GOT3 (cell line): ENCODE data around the gene HNRNPM.

Experiments used
- DNase-seq: peaks from one replicate; lab custom pipeline; 2025; ENCODE audit warnings: mixed read lengths; lab: John Stamatoyannopoulos, UW

HNRNPM gene

DNA sequence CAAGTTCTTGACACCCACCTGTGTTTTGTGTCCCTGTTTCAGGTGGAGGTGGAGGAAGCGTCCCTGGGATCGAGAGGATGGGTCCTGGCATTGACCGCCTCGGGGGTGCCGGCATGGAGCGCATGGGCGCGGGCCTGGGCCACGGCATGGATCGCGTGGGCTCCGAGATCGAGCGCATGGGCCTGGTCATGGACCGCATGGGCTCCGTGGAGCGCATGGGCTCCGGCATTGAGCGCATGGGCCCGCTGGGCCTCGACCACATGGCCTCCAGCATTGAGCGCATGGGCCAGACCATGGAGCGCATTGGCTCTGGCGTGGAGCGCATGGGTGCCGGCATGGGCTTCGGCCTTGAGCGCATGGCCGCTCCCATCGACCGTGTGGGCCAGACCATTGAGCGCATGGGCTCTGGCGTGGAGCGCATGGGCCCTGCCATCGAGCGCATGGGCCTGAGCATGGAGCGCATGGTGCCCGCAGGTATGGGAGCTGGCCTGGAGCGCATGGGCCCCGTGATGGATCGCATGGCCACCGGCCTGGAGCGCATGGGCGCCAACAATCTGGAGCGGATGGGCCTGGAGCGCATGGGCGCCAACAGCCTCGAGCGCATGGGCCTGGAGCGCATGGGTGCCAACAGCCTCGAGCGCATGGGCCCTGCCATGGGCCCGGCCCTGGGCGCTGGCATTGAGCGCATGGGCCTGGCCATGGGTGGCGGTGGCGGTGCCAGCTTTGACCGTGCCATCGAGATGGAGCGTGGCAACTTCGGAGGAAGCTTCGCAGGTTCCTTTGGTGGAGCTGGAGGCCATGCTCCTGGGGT, 41.0 kb downstream of the HNRNPM start:
- no peak for DNase-seq

- DNase-seq: no peak
Observed at GRCh38 chr19:8486661-8487136, 41.9 kb downstream of the HNRNPM start.

DNA sequence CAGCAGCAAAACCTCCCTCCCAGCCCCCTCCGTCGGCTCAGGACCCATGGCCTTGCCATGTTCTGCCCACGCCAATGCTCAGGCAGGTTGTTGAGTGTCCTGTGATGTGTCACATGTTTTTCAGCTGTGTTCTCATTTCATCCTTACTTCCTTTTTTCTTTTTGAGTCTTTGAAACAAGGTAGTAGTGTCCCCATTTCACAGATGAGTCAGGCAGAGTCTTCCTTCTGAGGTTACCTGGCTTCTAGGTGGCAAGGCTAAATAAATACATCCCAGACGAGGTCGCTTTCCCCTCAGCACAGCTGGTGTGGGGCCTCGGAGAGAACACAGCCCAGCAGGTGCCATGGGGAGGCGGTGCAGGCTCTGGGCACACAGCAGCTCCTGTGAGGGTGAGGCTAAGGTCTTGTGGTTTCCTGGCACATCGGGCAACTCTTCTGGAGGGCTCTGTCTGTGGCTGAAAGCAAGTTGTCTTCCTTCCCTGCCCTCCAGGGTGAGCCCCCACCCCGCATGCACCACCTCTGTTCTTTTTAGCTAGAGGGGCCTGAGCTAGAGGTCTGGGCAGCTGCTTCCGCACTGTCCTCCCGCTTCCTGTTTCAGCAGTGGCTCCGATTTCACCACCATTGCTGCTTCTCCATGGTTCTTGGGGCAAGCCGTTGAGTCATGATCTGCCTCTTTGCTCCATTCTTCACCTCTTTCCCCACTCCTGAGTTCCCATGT, 42.5 kb downstream of the HNRNPM start:
- no peak for DNase-seq

DNA sequence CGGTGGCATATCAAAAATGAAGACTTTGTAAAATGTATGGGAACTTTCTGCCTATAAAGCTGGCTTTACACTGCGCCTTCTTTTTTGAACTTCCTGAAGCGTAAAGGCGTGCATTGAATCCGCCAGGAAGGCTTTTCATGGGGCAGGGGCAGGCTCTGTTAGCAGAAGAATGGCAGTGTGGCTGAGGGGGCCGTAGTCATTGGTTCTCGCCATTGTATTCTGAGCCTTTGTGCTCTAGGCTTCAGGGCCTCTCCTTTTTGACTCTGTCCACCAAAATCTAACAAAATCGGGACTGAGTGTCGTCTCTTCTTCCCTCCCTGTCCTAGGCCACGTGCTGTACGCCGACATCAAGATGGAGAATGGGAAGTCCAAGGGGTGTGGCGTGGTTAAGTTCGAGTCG, 43.6 kb downstream of the HNRNPM start:
- DNase-seq: no peak

DNA sequence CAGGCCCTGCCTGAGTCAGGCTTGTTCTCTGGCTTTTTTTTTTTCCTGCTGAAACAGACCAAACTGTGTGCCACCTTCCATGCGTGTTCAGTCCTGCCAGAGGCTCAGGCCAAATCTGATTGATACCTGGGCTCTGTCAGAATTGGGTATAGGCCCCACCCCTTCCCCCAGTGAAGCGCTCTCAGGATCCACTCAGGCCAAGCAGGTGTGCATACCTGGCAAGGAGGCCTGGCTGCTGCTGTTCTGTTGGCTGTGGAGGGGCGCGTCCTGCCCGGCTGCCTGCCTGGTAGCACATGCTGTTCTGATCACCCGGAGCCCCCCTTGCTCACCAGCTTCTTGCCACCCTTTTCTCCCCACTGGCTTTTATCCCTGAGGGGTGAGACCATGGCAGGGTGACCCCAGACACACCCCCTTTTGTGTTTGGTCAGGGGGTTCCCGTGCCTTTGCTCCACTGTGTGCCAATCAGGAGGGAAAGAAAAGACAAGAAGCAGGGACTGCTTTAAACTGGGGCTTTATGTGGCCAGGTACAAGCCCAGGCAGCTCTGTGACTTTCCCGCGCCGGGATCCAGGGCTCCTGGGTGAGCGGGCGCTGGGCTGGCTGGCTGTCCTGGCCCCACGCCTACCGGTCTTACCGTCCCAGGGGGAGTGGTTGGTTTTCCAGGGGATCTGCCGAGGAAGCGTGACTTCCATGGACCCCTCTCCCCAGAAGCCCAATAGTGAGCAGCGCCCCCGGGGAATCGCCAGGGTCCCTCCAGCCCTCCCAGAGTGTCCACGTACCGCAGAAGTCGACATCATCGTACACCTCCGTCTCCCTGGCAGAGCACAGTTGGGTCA, 45.0 kb downstream of the HNRNPM start:
- no peak for DNase-seq

GRCh38 chr19:8490395-8490760, 45.6 kb downstream of the HNRNPM start:
- no peak for DNase-seq

DNA sequence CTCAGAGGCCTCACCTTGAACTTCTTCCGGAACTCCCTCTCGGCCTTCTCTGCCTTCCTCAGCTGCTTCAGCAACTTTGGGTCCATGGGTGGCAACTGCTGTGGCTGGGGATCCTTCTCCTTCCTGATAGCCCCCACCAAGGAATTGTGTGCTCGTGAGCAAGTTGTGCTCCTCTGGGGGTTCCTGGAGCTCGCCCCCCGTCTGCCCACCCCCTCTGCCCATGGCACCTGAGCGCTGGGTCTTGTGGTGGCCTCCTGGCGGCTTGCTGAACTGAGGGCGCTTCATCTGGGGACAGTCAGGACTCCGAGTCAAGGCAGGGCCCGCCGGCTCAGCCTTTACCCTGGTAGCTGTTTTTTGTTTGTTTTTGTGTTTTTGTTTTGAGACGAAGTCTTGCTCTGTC, 46.1 kb downstream of the HNRNPM start:
- DNase-seq: no peak

DNA sequence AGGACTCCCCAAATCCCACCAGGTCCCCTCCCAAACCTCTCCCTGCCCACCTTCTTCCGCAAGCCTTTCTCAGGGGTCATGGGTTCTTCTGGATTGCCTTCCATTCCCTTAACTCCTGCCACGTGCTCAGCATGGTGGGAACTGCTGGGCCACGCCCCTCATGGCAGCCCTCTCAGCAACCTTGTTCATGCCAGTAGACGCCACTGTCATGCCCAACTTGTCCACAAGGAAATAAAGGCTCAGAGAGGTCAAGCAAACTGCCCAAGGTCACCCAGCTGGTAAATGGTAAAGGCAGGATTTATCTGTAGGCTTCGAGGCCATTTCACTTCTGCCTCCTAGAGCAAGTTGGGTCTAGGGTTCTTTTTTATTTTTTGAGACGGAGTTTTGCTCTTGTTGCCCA, 46.8 kb downstream of the HNRNPM start:
- DNase-seq: no peak

- no peak for DNase-seq
Observed at GRCh38 chr19:8494158-8494557, 49.4 kb downstream of the HNRNPM start.

GRCh38 chr19:8498295-8498694, 53.5 kb downstream of the HNRNPM start:
- DNase-seq: no peak

DNA sequence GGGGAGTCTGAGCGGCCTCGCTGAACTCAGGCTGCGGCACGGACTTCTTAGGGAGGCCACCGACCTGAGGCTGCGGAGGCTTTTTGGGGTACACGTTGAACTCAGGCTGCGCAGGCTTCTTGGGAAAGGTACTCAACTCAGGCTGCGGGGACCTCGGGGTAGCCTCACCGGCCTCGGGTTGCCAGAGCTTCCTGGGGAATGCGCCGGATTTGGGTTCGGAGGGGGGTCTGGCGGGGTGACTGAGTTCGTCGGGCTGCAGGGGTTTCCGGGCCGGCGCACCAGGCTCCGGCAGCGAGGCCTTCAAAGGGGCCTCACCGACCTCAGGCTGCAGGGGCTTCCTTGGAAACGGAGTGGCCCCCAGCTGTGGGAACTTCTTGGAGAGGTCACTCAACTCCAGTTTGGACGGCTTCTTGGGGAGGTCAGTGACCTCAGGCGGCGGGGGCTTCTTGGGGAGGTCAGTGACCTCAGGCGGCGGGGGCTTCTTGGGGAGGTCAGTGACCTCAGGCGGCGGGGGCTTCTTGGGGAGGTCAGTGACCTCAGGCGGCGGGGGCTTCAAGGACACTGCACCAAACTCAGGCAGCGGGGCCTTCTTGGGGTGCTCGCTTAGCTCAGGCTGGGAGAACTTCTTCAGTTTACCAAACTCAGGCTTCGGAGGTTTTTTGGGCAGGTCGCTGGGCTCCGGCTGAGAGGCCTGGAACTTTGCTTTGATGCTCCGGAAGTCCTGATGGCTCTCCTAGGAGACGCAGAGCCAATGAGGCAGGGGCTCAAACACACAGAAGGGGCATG, 54.5 kb downstream of the HNRNPM start:
- DNase-seq: no peak

- DNase-seq: no peak
Observed at GRCh38 chr19:8500158-8500557, 55.4 kb downstream of the HNRNPM start.

DNA sequence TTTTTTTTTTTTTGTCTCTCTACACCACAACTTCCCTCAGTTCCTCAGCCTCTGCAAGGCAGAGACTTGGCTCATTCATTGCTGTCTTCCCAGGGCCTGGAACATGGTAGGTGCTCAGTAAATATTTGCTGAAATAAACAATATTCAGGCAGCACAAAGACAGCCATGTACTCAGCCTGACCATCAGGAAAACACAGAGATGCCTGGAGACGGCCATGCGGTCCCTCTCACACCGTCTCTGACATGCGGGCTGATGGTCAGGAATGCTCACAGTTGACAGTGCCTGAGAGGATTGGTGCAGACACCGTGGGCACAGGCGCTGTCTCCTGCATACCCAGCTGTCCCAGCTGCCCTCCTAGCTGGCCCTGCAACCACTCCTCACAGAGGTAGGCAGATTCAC, 56.7 kb downstream of the HNRNPM start:
- DNase-seq: no peak

- no peak for DNase-seq
Observed at GRCh38 chr19:8501981-8502380, 57.2 kb downstream of the HNRNPM start.

- DNase-seq: no peak
Observed at GRCh38 chr19:8503510-8503909, 58.7 kb downstream of the HNRNPM start.

DNA sequence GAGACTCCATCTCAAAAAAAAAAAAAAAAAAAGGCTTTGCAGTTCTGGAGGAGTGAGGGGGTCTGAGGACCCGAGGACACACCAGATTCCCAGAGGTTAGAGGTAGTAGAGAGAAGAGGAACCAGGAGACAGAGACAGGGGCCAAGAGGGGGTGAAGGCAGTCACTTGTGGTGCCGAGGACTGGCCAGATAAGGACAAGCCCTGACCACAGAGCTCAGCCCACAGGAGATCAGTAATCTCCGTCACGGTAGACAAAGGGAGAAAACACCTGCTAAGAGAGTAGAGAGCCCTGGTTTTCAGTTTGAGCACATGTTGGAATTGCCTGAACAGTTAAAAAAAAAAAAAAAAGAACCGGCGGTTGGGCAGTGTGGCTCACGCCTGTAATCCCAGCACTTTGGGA, 59.4 kb downstream of the HNRNPM start:
- DNase-seq: no peak

DNA sequence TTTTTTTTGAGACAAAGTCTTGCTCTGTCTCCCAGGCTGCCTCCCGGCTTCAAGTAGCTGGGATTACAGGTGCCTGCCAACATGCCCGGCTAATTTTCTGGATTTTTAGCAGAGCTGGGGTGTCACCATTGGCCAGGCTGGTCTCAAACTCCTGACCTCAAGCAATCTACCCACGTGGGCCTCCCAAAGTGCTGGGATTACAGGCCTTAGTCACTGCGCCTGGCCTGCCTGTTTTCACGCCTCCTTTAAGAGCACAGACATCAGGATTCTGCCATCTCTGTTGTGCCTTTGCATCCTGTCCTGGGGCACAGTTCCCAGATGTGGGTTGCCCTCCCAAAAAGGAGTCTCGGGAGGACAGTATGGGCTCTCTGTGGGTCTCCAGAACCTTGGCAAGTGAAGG, 60.1 kb downstream of the HNRNPM start:
- no peak for DNase-seq

DNA sequence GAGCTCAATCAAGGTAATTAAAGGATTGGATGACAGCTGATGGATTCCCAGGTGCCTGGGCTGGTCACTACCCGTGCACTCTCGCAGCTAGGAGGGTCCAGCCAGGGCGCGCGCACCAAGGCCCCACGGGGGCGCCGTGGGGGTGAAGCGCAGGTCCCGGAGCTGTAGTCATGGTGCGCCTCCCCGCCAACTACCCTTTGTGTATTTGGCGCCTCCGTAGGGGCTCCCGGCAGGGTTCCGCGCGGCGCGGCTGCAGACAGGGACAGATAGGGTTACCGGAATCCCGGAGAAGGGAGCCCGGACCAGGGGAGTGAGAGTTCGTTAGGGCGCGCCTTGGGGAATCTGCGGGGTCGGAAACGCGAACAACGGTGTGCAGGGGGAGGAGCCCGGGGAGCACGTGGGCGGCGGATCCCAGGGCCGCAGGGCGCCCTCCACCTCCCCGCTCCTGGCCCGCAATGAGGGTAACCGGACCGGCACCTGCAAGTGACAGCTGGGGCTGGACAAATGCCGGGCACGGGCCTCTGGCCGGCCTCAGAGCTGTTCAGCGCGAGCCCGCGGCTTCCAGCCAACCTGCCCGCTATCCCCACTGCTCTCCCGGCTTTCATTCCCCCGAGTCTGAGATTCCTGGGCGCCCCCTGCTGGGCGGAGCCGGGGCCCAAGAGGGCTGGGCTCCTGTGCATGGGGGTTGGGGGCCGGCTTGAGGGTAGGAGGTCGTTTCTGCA, 61.1 kb downstream of the HNRNPM start:
- DNase-seq: no peak

GRCh38 chr19:8506402-8506957, 61.7 kb downstream of the HNRNPM start:
- DNase-seq: no peak

DNA sequence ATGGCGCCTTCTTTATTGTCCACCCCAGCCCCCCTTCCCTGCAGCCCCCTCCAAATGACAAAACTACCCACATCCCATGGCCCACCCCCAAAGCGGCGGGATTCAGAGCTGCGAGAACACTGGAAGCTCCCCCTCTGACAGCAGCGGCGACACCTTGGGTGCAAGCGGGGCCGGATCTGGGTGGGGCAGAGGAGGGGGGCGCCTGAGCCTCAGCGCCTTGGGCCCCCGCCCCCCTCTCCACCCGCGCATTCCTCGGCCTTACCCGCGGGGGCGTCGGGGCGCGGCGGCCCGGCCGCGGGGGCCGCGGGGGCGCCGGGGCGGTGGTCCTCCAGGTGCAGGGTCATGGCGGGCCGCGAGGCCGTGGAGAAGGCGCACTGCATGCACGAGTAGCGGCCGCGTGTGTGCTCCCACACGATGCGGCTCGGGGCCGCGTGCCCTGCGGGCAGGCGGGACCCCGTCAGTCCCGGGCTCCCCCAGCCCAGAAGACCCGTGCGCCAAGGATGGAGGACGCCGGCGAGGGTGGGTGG, 65.9 kb downstream of the HNRNPM start:
- no peak for DNase-seq
